AG09319 (cell line): ENCODE measurements around the gene NEURL3.
A peak's percentile ranks its signal among the peaks of the same experiment; 100 is the strongest.

Source experiments
- DNase-seq: peaks from one replicate; pipeline ENCODE4 v3.0.0-alpha.2; 2010; ENCODE audit warnings: low read depth; ENCODE audit errors: extremely low read depth
- CTCF ChIP-seq: IDR thresholded peaks from 2 replicates; pipeline ENCODE4 v1.5.1; 2011; ENCODE audit warnings: low read depth, mild to moderate bottlenecking, inconsistent platforms, low read length, moderate library complexity

NEURL3 gene

GRCh38 chr2:96530144-96530430, 24.9 kb upstream of the NEURL3 start:
- DNase-seq = no peak
- no peak for TF ChIP-seq CTCF

DNA sequence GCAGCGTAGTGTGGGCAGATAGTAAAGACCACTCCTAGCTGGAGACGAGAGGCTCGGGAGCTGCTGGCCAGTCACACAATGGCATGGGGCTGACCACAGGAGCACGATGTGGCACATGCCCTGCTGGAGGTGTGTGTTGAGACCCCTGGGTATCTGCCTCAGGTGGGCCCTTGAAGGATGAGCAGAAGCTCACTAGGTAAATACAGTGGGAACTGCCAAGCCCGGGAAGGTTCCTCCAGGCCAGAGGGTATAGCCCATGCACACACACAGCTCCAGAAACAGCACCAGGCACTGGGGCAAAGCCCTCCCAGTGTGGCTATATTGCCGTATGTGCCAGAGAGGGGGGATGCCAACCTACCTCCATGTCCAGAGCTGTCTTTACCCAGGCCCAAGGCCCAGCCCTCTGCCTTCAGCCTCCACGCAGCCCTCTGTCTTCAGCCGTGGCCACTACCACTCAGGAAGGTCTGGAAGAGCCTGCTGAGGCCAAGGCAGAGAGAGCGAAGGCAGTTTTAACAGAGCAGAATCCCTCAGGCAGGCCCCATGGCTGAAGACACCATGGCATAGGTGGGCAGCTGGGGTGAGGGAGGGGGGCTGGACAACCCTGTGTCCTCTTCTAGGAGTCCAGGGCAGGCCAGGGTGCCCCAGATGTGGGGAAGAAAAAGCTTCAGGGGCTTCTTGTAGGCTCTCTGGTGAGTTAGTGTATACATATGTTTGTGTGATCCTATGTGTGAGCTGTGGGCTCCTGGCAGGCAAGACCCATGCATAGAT, 24.4 kb upstream of the NEURL3 start:
- no peak for DNase-seq
- no peak for TF ChIP-seq CTCF

GRCh38 chr2:96528700-96529375, 23.7 kb upstream of the NEURL3 start:
- TF ChIP-seq CTCF = no peak
- DNase-seq = no peak

DNA sequence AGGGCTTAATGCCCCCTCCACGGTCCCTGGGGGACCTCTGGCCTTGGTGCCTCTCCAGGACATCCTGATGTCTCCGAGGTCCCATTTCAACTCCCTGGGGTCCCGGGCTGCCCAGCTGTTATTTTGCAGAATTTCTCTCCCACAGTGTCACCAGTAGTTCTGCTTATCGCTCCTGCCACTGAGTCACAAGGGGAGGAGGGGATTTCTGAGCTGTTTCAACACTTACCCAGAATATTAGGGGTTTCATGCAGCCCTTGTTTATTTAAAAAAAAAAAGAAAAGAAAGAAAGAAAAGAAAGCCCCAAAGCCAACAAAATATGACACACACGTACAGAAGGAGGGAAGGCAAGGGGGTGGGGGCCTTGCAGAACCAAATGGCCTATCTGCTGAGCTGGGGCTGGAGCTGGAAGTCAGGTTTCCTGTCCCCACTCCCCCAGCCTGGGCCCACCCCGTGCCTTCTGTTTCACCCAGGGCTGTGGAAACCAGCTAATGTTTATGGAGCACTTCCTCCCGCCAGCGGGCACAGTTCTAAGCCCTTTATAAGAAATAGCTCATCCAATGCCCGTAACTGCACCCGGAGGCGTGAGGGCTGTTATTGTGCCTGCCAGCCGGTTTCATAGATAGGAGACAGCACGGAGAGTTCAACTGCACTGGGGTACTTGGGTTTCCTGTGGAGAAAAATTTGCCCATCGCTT, 23.0 kb upstream of the NEURL3 start:
- no peak for TF ChIP-seq CTCF
- DNase-seq = no peak

DNA sequence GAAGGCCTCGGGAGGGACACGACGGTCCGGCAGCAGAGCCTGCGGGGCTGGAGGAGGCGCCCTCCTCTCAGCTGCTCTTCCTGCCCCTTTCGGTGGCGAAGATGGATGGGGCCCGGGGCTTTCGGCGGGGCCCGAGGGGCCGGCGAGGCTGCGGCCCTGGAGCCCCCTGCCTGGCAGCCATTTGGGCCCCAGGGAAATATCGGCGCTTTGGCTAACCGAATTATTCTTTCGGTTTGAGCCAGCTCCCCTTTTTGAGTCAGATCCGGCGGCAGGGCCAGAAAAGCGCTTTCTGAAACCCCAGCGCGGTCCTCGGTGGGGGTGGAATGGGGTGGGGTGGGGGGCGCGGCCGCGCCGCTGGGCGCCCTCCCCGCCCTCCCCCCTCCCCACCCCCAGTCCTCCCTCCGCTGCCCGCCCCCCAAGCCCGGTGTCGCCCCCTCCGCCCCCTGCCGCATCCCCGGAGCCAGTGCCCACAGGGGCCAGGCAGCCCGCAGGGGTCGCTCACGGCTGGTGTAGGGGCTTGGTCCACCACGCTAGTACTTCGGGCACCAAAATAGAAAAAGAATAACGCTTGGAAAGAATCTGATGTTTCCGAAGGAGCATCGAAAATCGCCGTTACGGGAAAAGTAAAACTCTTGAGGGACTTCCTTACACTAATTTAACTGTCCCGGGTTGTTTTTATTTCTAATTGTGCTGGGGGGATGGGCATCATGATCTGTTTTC, 22.3 kb upstream of the NEURL3 start:
- TF ChIP-seq CTCF = peak; percentile 44
- DNase-seq = no peak

DNA sequence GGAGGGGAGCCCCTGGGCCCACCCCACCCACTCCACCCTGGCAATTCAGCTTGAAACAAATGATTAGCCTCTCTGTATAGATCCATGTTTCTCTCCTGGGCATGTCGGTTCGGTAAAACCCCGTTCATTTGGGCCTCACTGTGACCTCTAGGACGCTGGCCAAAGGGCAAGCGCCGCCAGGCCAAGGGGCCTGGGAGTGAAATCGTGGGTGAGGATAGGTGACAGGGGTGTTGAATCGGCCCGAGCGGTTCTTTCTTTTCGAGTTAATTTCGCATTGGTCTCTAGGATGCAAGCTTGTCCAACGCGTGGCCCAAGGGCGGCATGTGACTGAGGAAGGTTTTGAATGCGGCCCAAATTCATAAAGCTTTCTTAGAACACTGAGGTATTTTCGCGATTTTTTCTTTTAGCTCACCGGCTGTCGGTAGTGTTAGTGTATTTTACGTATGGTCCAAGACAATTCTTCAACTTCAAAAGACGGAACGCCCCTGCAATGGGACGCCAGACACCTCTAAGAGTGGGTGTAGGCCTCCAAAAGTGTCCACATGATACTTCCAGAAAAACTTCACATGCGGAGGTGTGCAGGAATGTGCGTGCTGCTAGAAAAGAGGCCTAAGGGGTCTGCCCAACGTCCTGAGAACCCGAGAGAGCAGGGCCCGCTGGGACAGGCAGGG, 21.6 kb upstream of the NEURL3 start:
- TF ChIP-seq CTCF = no peak
- no peak for DNase-seq
